ENCODE measurements around the gene AP1G2.

DNA sequence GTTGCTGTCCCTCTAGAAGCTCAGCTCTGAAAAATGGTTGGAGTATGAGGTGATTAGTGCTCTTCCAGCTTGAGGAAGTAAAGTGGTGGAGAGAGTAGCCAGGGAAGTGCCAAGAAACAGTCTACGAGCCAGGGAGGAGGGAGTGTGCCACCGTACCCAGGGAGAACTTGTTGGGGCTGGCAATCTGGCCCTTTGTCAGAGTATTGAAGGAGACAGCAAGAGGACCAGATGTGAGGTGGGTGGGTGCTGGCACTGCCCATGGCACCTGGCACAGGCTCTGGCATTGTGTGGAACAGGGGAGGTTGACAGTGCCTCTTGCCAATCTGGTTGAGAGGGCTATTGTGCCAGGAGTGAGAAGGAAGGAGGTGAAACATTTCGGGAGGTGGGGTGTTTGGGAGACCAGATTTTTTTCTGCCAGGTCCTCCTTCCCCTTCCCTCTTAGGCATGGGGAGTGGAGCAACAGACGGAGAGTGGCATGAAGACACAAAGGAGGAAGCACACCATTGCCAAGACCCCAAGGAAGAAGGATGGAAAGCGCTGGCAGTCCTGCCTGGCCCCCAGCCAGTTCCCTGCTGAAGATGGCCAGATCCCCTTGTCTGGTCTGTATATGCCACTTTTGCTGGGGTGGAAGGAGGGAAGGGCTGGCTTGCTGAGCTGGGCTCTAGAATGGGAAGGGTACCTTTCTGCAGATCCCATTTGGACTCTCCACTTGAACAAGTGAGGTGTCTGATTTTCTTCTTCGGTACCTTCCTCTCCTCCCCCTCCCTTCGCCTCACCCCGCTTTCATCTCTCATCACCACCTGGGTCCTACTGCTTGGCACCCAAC, 53.6 kb downstream of the AP1G2 start:
- TF ChIP-seq, protein P1, sequence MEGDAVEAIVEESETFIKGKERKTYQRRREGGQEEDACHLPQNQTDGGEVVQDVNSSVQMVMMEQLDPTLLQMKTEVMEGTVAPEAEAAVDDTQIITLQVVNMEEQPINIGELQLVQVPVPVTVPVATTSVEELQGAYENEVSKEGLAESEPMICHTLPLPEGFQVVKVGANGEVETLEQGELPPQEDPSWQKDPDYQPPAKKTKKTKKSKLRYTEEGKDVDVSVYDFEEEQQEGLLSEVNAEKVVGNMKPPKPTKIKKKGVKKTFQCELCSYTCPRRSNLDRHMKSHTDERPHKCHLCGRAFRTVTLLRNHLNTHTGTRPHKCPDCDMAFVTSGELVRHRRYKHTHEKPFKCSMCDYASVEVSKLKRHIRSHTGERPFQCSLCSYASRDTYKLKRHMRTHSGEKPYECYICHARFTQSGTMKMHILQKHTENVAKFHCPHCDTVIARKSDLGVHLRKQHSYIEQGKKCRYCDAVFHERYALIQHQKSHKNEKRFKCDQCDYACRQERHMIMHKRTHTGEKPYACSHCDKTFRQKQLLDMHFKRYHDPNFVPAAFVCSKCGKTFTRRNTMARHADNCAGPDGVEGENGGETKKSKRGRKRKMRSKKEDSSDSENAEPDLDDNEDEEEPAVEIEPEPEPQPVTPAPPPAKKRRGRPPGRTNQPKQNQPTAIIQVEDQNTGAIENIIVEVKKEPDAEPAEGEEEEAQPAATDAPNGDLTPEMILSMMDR (IDR thresholded peaks at IDR 0.05; ENCODE audit: low read depth, low read length) = no peak
- no peak for TF ChIP-seq EZH2phosphoT487 (IDR thresholded peaks at IDR 0.05; ENCODE audit: low read depth)
